Measurements from ENCODE around the gene SLC9A8.

- TF ChIP-seq CTCF (tag by site-specific recombination; IDR thresholded peaks at IDR 0.05) = no peak
- no peak for TF ChIP-seq PRDM10 (tag by site-specific recombination; IDR thresholded peaks at IDR 0.05)
These were observed 105.8 kb downstream of the SLC9A8 start for GRCh38 chr20:49918446-49918845.

Measured in HEK293 (cell line).